Lung (tissue), 12 donors: Measurements from ENCODE around the gene ACTN3. TPM values are rescaled to one million over a fixed set of nuclear protein-coding genes. Genes with fewer than 3 reads are reported as not detected.

ENCODE experiments used
- ATAC-seq: fragments of 200-7000 bp; cut with Tn5 transposase; one replicate; pipeline ENCODE4 v1.9.1; 2020; ENCODE audit warnings: moderate number of reproducible peaks; ENCODE audit not compliant: insufficient read depth, low FRiP score
- DNase-seq, 3 donors: peaks; one replicate each; pipeline ENCODE4 v3.0.0-alpha.2; 2013 to 2017
- H3K27ac ChIP-seq, 2 donors: one replicate each; pipeline ENCODE4 v1.5.1; 2013; ENCODE audit warnings: mild to moderate bottlenecking in 2 of 2, moderate library complexity in 2 of 2, control low read depth in 1 of 2, inconsistent platforms in 1 of 2, low read depth in 1 of 2, low read length in 1 of 2
- H3K27me3 ChIP-seq, 3 donors: one replicate each; pipeline ENCODE4 v1.5.1; 2013; ENCODE audit warnings: low read length in 2 of 3; ENCODE audit not compliant: control insufficient read depth in 3 of 3, insufficient read depth in 3 of 3
- H3K36me3 ChIP-seq, 4 donors: one replicate each; pipeline ENCODE4 v1.5.1; 2013; ENCODE audit warnings: low read length in 4 of 4, mild to moderate bottlenecking in 1 of 4, moderate library complexity in 1 of 4; ENCODE audit not compliant: control insufficient read depth in 4 of 4, insufficient read depth in 4 of 4
- H3K4me1 ChIP-seq, 5 donors: one replicate each; pipeline ENCODE4 v1.5.1; 2013; ENCODE audit warnings: low read length in 5 of 5, mild to moderate bottlenecking in 2 of 5, moderate library complexity in 1 of 5; ENCODE audit not compliant: control insufficient read depth in 5 of 5, insufficient read depth in 5 of 5
- H3K4me3 ChIP-seq: one replicate; pipeline ENCODE4 v1.5.1; 2013; ENCODE audit warnings: mild to moderate bottlenecking, control low read depth, moderate library complexity
- H3K9ac ChIP-seq, 2 donors: one replicate each; pipeline ENCODE4 v1.5.1; 2013; ENCODE audit warnings: low read length in 2 of 2, control low read depth in 1 of 2; ENCODE audit not compliant: insufficient read depth in 1 of 2
- H3K9me3 ChIP-seq, 4 donors: one replicate each; pipeline ENCODE4 v1.5.1; 2013; ENCODE audit warnings: low read length in 3 of 4, mild to moderate bottlenecking in 1 of 4, moderate library complexity in 1 of 4; ENCODE audit not compliant: control insufficient read depth in 4 of 4, insufficient read depth in 3 of 4
- WGBS, 2 donors: extraction: QIAGEN DNeasy Blood & Tissue Kit; methylation state at CpG; one replicate each; pipeline ENCODE4 v1.1.7; 2013; 5-methylcytosine and 5-hydroxymethylcytosine counted together
- polyA plus RNA-seq, 2 donors: library from polyadenylated mRNA; stranded (reverse); fragments of 200-250 nt; gene quantifications; one replicate each; pipeline ENCODE4 v1.2.1, GENCODE V29; 2013
- total RNA-seq, 2 donors: library from RNA; depleted of rRNA in 1 of 2; stranded (reverse); fragments of >200 nt in 1 of 2; gene quantifications; one replicate each; pipeline ENCODE4 v1.2.1, GENCODE V29; 2014 to 2021
- TF ChIP-seq, protein P1 (sequence below): IDR thresholded peaks from 2 replicates; pipeline ENCODE4 v1.5.1; 2012; ENCODE audit warnings: mild to moderate bottlenecking; ENCODE audit errors: control extremely low read depth, extremely low read depth
- donor health status: control.
- donor health status: control.
- donor health status: Bipolar disorder and iron deficiency.
- donor health status: healthy.
- donor health status: DM: yes; HTN: yes; CAD: no.

The ACTN3 gene
- total and polyA plus RNA-seq, 4 donors: 0.04 to 0.15 (median 0.07) TPM; not detected in 1

- no peaks in the 10 kb centered on the region for H3K36me3 ChIP-seq
- DNase-seq: no peak
- H3K9me3 ChIP-seq: no peaks in the 10 kb centered on the region
- WGBS, 2 donors: 58 to 67% methylated on average over 16 of the region's 16 CpGs
- H3K9ac ChIP-seq: no peak overlapping the region
- ATAC-seq: no peak
- no peak overlapping the region for H3K27ac ChIP-seq
- H3K27me3 ChIP-seq: peaks cover 0 to 2% (median 0%) of the 10 kb centered on the region in 3 donors
- H3K4me1 ChIP-seq: peaks cover 0 to 9% (median 3%) of the 10 kb centered on the region in 5 donors
- TF ChIP-seq, protein P1, sequence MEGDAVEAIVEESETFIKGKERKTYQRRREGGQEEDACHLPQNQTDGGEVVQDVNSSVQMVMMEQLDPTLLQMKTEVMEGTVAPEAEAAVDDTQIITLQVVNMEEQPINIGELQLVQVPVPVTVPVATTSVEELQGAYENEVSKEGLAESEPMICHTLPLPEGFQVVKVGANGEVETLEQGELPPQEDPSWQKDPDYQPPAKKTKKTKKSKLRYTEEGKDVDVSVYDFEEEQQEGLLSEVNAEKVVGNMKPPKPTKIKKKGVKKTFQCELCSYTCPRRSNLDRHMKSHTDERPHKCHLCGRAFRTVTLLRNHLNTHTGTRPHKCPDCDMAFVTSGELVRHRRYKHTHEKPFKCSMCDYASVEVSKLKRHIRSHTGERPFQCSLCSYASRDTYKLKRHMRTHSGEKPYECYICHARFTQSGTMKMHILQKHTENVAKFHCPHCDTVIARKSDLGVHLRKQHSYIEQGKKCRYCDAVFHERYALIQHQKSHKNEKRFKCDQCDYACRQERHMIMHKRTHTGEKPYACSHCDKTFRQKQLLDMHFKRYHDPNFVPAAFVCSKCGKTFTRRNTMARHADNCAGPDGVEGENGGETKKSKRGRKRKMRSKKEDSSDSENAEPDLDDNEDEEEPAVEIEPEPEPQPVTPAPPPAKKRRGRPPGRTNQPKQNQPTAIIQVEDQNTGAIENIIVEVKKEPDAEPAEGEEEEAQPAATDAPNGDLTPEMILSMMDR: no peak
- no peak overlapping the region for H3K4me3 ChIP-seq
Measured at GRCh38 chr11:66548774-66549630, 2.3 kb downstream of the ACTN3 start.

DNA sequence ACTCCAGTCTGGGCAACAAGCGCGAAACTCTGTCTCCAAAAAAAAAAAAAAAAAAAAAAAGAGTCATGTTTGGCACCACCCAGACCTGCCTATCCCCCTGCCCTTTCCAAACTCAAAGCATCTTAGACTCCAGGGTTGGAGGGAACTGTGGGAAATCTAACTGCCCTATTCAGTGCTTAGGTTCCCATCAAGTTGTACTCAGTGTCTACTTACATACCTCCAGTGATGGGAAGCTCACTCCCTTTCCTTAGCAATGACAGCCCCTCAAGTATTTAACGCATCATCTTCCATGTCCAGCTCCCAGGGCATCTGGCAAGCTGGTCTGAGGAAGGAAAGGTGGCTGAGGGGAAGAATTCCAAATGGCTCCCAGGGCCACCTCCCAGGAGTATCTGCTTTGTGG, 3.0 kb downstream of the ACTN3 start:
- H3K27ac ChIP-seq: no peak overlapping the region
- TF ChIP-seq, protein P1: no peak
- 94 to 100% methylated on average over 1 to 3 of the region's 3 CpGs for WGBS, 2 donors
- no peak overlapping the region for H3K4me3 ChIP-seq
- peaks cover 0 to 9% (median 3%) of the 10 kb centered on the region in 5 donors for H3K4me1 ChIP-seq
- H3K36me3 ChIP-seq: no peaks in the 10 kb centered on the region
- ATAC-seq: no peak
- no peaks in the 10 kb centered on the region for H3K9me3 ChIP-seq
- peaks cover 0 to 2% (median 0%) of the 10 kb centered on the region in 3 donors for H3K27me3 ChIP-seq
- no peak overlapping the region for H3K9ac ChIP-seq
- DNase-seq: no peak

GRCh38 chr11:66550887-66551286, 4.2 kb downstream of the ACTN3 start:
- peaks cover 0 to 2% (median 0%) of the 10 kb centered on the region in 3 donors for H3K27me3 ChIP-seq
- H3K4me1 ChIP-seq: peaks cover 0 to 5% (median 0%) of the 10 kb centered on the region in 5 donors
- TF ChIP-seq, protein P1: no peak
- H3K36me3 ChIP-seq: no peaks in the 10 kb centered on the region
- WGBS, 2 donors: 83 to 90% methylated on average over 4 of the region's 4 CpGs
- H3K27ac ChIP-seq: no peak overlapping the region
- H3K9ac ChIP-seq: no peak overlapping the region
- no peak for ATAC-seq
- H3K9me3 ChIP-seq: no peaks in the 10 kb centered on the region
- no peak overlapping the region for H3K4me3 ChIP-seq
- no peak for DNase-seq
